RWPE1 (cell line): Measurements from ENCODE around the gene TNS3.

Experiments used
- CTCF ChIA-PET: fragments of 350-600 bp; sonication (Branson Sonifier 250); formaldehyde crosslinking; extraction: SDS; loops from one replicate; lab custom pipeline; 2021; lab: Yijun Ruan, JAX
- POLR2A ChIA-PET: fragments of 400-600 bp; formaldehyde crosslinking; extraction: SDS; loops from one replicate; lab custom pipeline; 2020; ENCODE audit warnings: antibody characterized with exemption; ENCODE audit not compliant: low non-redundant PET; lab: Yijun Ruan, JAX
- DNase-seq: peaks from one replicate; pipeline ENCODE4 v3.0.0; 2012; ENCODE audit warnings: low spot score
- H3K27ac ChIP-seq: fragments of 450-650 bp; 2 replicates; pipeline ENCODE4 v1.5.1; 2017
- TF ChIP-seq, protein P1 (sequence below): fragments of 450-650 bp; conservative IDR thresholded peaks from 2 replicates; pipeline ENCODE4 v1.5.1; 2017; ENCODE audit warnings: low read depth, mild to moderate bottlenecking

The TNS3 gene

GRCh38 chr7:47565640-47566250 is 16.2 kb downstream of the TNS3 start:
- H3K27ac ChIP-seq = no peak overlapping the region
- CTCF ChIA-PET = no interaction called here
- DNase-seq = no peak
- TF ChIP-seq, protein P1, sequence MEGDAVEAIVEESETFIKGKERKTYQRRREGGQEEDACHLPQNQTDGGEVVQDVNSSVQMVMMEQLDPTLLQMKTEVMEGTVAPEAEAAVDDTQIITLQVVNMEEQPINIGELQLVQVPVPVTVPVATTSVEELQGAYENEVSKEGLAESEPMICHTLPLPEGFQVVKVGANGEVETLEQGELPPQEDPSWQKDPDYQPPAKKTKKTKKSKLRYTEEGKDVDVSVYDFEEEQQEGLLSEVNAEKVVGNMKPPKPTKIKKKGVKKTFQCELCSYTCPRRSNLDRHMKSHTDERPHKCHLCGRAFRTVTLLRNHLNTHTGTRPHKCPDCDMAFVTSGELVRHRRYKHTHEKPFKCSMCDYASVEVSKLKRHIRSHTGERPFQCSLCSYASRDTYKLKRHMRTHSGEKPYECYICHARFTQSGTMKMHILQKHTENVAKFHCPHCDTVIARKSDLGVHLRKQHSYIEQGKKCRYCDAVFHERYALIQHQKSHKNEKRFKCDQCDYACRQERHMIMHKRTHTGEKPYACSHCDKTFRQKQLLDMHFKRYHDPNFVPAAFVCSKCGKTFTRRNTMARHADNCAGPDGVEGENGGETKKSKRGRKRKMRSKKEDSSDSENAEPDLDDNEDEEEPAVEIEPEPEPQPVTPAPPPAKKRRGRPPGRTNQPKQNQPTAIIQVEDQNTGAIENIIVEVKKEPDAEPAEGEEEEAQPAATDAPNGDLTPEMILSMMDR = no peak
- POLR2A ChIA-PET = no interaction called here

DNA sequence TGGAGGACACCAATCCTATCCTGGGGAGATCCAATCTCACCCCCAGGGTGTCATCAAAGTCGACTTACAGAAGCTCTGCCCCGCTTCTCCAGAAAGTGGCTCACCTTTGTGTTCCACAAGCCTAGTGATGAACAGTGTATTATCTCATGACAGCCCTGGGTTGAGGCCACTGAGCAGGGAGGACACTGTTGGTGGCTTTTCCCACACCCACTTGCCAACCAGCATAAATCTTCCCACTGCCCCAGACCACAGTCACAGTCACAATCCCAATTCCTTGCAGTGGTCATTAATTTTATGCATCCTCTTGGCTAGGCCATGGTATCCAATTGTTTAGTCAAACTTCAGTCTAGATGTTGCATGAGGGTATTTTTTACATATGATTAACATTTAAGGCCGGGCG is 18.4 kb downstream of the TNS3 start:
- ChIA-PET CTCF (no interaction called here), POLR2A (no interaction called here)
- TF ChIP-seq, protein P1 = no peak
- DNase-seq = no peak
- peak overlapping the region; percentile 5; the same call in 1 of the 2 replicates for H3K27ac ChIP-seq

GRCh38 chr7:47561715-47562446 is 20.0 kb downstream of the TNS3 start:
- CTCF ChIA-PET = no interaction called here
- TF ChIP-seq, protein P1 = no peak
- POLR2A ChIA-PET = interaction anchor here (0.7 kb wide), 1 partner anchor 77 kb away, joined by 13 read pairs; no protein-coding TSS in a partner anchor

DNA sequence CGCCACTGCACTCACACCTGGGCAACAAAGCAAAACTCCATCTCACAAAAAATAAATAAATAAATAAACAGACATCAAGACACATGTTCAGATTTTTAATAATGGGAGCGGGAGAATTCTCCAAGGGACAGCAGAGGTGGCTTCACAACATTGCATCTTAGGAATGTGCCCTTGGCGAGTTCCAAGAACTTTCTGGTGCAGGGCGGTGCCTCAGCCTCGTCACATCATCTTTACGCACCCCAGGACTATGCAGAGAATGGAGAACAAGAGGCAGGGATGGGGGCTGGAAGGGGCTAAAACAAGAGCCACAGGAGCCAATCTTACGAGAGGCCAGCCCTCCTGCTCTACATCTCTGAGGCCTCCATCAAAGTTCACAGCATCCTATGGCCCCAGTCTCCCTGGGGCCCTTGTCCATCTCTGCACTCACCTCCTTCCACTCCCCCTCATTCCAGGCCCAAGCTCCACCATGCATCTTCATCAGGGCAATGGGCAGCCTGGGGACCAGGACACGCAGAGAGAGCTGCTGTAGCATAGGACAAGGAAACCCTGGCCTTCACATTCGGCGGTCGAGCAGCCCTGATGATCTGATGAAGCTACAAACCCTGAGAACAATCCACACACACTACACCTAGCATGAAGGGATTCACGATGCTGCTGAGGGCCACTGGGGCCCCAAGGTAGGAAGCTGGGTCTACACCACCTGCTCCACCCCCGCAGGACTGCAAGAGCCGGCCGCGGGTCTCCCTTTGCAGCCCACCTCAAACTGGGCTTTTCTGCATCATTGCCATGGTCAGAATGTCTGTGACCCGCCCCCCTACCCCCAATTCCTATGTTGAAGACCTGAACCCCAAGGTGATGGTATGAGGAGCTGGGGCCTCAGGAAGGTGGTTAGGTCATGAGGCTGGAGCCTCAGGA is 22.3 kb downstream of the TNS3 start:
- DNase-seq = no peak
- peak overlapping the region; percentile 96 for H3K27ac ChIP-seq
- TF ChIP-seq, protein P1 = no peak
- CTCF ChIA-PET = interaction anchor here (0.6 kb wide), 1 partner anchor 267 kb away, joined by 4 read pairs; no protein-coding TSS in a partner anchor
- POLR2A ChIA-PET = no interaction called here

More at GRCh38 chr7:47561715-47562446, 20.0 kb downstream of the TNS3 start:
- H3K27ac ChIP-seq = no peak overlapping the region
- DNase-seq = no peak

DNA sequence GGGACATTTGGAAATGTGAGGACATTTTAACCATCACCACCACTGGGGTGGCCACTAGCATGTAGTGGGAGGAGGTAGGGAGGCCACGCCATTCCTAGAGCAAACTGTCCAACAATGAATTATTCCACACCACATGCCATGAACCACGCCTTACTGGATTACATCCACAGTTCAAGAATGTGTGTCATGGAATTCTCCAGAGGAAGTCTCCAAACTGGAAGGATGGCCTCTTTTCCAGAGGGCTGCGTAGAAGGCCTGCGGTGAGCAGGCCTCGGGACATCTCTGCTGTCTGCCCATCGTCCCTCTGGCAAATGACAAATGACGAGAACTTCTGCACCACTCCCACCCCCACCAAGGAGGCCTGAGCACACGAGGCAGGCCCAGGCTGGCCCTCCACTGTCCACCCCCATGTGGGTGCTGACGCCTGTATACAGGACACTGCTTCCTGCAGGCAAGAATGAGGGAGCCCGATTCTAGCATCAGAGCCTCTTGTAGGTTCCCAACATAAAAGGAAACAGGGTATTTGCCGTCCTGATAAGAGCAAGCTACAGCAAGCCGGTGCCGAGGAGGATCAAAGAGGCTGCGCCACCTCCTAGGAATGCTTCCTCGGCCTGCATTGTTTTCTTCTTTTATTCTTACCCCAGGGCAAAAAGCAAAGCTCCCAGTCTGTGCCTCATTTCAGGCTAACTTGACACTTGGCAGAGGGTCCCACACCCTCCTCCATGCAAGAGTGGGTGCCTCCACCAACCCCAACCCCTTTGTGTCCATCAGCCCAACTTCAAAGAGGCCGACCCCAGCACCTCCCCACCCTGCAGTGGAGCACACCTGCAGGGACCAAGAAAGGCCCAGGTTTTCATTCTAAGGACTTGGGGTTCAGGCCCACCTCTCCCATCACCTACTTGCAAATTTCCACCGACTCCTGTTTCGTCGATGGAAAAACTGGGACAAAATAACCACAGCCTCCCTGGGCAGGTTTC is 23.9 kb downstream of the TNS3 start:
- POLR2A ChIA-PET = no interaction called here
- DNase-seq = peak; percentile 92
- CTCF ChIA-PET = interaction anchor here (0.6 to 0.7 kb wide), 2 partner anchors 126 to 208 kb away, joined by 3 read pairs; no protein-coding TSS in a partner anchor
- H3K27ac ChIP-seq = peak overlapping the region; percentile 96
- TF ChIP-seq, protein P1 = no peak
